Fibroblast of lung (primary cell): ENCODE results near the gene HINT2. TPM values are rescaled to one million over a fixed set of nuclear protein-coding genes. Genes with fewer than 3 reads are reported as not detected.
A peak's percentile ranks its signal among the peaks of the same experiment; 100 is the strongest.

Experiments
- DNase-seq, 2 donors: peaks; one replicate each; pipeline versions ENCODE4 v3.0.0 to v3.0.0-alpha.2; 2010; ENCODE audit warnings: low read depth in 2 of 2
- H2AFZ ChIP-seq: 2 replicates; pipeline ENCODE4 v1.5.1; 2012; ENCODE audit warnings: low read length, control low read depth, inconsistent platforms
- H3K27ac ChIP-seq: 2 replicates; pipeline ENCODE4 v1.5.1; 2011; ENCODE audit warnings: low read length, control low read depth; ENCODE audit not compliant: insufficient read depth
- H3K27me3 ChIP-seq: 2 replicates; pipeline ENCODE4 v1.5.1; 2011; ENCODE audit warnings: mild to moderate bottlenecking, low read length; ENCODE audit not compliant: control insufficient read depth, insufficient read depth
- H3K36me3 ChIP-seq: 2 replicates; pipeline ENCODE4 v1.5.1; 2011; ENCODE audit warnings: low read length; ENCODE audit not compliant: control insufficient read depth, insufficient read depth
- H3K4me1 ChIP-seq: 2 replicates; pipeline ENCODE4 v1.5.1; 2011; ENCODE audit warnings: low read length; ENCODE audit not compliant: control insufficient read depth, insufficient read depth; ENCODE audit errors: extremely low read depth
- H3K4me2 ChIP-seq: 2 replicates; pipeline ENCODE4 v1.5.1; 2011; ENCODE audit warnings: low read length, control low read depth; ENCODE audit not compliant: insufficient read depth; ENCODE audit errors: extremely low read depth
- H3K4me3 ChIP-seq, 4 experiments: fragments of 200-600 bp in 1 of 4; sonication (generic) in 1 of 4; replicated peaks in 1 of 4; 2 replicates each; pipeline ENCODE4 v1.5.1; 2011 to 2016; ENCODE audit warnings: low read length in 4 of 4, low read depth in 3 of 4, mild to moderate bottlenecking in 3 of 4, control low read depth in 2 of 4, inconsistent platforms in 1 of 4, mixed read lengths in 1 of 4; ENCODE audit not compliant: insufficient read depth in 1 of 4; ENCODE audit errors: control extremely low read depth in 1 of 4
- H3K79me2 ChIP-seq: 2 replicates; pipeline ENCODE4 v1.5.1; 2012; ENCODE audit warnings: mild to moderate bottlenecking, low read length, inconsistent platforms; ENCODE audit not compliant: control insufficient read depth, insufficient read depth
- H3K9ac ChIP-seq: 2 replicates; pipeline ENCODE4 v1.5.1; 2011; ENCODE audit warnings: mild to moderate bottlenecking, low read length, control low read depth; ENCODE audit not compliant: insufficient read depth
- H3K9me3 ChIP-seq: 2 replicates; pipeline ENCODE4 v1.5.1; 2012; ENCODE audit warnings: low read depth, low read length; ENCODE audit not compliant: control insufficient read depth, insufficient read depth
- H4K20me1 ChIP-seq: 2 replicates; pipeline ENCODE4 v1.5.1; 2011; ENCODE audit warnings: low read length; ENCODE audit not compliant: control insufficient read depth, insufficient read depth; ENCODE audit errors: extremely low read depth
- EZH2 ChIP-seq: IDR thresholded peaks from 2 replicates; pipeline ENCODE4 v1.5.1; 2012; ENCODE audit warnings: low read length, control low read depth, mild to moderate bottlenecking; ENCODE audit errors: missing control alignments
- polyA plus RNA-seq, 2 donors: library from polyadenylated mRNA; depleted of rRNA in 1 of 2; stranded (reverse) in 1 of 2; unstranded in 1 of 2; fragments of >200 nt; gene quantifications; 2 replicates each; pipeline ENCODE4 v1.2.1, GENCODE V29; 2011 to 2012; ENCODE audit warnings: missing spikeins in 1 of 2
- total RNA-seq: library from RNA; depleted of rRNA; stranded (reverse); fragments of >200 nt; gene quantifications from 2 replicates; pipeline ENCODE4 v1.2.1, GENCODE V29; 2014
- TF ChIP-seq, protein P1 (sequence below), 2 donors: IDR thresholded peaks in 1 of 2; conservative IDR thresholded peaks in 1 of 2; 1 replicate in 1 of 2; 2 replicates in 1 of 2; pipeline ENCODE4 v1.5.1; 2011 to 2012; ENCODE audit warnings: low read length in 2 of 2, control low read depth in 1 of 2, inconsistent platforms in 1 of 2, low read depth in 1 of 2, mild to moderate bottlenecking in 1 of 2

HINT2 gene
- total and polyA plus RNA-seq, 2 donors (not counting 1 experiment from before 2014, with no cell fraction given): 13.1 to 34.2 TPM

DNA sequence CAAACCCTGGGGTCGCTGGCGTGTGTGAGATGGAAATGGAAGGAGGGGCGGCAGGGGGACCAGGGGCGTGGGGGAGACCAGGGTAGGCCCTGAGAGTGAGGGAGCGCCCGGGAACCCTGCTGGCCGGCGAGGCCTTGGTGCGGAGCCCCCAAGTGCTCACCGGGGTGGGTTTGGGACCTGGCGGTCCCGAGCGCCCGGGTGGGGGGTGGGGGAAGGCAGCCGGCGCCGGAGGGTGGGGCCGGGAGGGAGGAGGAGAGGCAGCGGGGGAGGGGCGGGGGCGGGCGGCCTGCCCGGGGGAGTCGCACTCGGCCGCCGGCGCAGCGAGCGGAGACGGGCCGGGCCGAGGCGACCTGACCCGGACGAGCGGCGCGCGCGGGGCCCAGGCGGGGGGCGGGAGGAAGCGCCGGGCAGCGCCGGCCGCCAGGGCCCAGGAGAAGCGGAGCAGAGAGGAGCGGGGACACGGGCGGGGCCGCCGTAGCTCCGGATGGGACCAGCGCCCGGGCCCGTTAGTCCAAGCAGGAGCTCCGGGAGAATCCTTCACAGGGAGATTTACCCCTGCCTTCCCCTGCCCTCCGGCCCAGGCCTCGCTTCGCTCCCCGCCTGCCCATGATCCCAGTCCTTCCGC is 23.4 kb downstream of the HINT2 start, which contains the start of gene NPR2:
Gene NPR2, plus strand, starts transcription at position 295 of the 625 bp plus-strand sequence. CDS start 818 bp downstream, outside the sequence.
- Histone ChIP-seq H3K27ac (peak within 1 kb of the TSS; percentile 63), H3K4me2 (peak within 1 kb of the TSS; percentile 86), H3K9me3 (no peaks in the 10 kb centered on the region), H3K36me3 (no peaks in the 10 kb centered on the region), H2AFZ (peak within 1 kb of the TSS; percentile 71), H4K20me1 (no peaks in the 10 kb centered on the region), H3K27me3 (no peaks in the 10 kb centered on the region), H3K9ac (peak within 1 kb of the TSS; percentile 68), H3K79me2 (peaks cover 4% of the 10 kb centered on the region), H3K4me1 (peaks cover 14% of the 10 kb centered on the region), H3K4me3 (peak within 1 kb of the TSS; percentile 50 to 65 (median 56))
- peak; percentile 27 to 39 for DNase-seq
- TF ChIP-seq EZH2: no peak
- TF ChIP-seq, protein P1, sequence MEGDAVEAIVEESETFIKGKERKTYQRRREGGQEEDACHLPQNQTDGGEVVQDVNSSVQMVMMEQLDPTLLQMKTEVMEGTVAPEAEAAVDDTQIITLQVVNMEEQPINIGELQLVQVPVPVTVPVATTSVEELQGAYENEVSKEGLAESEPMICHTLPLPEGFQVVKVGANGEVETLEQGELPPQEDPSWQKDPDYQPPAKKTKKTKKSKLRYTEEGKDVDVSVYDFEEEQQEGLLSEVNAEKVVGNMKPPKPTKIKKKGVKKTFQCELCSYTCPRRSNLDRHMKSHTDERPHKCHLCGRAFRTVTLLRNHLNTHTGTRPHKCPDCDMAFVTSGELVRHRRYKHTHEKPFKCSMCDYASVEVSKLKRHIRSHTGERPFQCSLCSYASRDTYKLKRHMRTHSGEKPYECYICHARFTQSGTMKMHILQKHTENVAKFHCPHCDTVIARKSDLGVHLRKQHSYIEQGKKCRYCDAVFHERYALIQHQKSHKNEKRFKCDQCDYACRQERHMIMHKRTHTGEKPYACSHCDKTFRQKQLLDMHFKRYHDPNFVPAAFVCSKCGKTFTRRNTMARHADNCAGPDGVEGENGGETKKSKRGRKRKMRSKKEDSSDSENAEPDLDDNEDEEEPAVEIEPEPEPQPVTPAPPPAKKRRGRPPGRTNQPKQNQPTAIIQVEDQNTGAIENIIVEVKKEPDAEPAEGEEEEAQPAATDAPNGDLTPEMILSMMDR (conservative IDR thresholded peaks at IDR 0.05 in 1 of 2, IDR thresholded peaks at IDR 0.05 in 1 of 2; ENCODE audit: low read depth in 1 of 2, low read length in 2 of 2): no peak

DNA sequence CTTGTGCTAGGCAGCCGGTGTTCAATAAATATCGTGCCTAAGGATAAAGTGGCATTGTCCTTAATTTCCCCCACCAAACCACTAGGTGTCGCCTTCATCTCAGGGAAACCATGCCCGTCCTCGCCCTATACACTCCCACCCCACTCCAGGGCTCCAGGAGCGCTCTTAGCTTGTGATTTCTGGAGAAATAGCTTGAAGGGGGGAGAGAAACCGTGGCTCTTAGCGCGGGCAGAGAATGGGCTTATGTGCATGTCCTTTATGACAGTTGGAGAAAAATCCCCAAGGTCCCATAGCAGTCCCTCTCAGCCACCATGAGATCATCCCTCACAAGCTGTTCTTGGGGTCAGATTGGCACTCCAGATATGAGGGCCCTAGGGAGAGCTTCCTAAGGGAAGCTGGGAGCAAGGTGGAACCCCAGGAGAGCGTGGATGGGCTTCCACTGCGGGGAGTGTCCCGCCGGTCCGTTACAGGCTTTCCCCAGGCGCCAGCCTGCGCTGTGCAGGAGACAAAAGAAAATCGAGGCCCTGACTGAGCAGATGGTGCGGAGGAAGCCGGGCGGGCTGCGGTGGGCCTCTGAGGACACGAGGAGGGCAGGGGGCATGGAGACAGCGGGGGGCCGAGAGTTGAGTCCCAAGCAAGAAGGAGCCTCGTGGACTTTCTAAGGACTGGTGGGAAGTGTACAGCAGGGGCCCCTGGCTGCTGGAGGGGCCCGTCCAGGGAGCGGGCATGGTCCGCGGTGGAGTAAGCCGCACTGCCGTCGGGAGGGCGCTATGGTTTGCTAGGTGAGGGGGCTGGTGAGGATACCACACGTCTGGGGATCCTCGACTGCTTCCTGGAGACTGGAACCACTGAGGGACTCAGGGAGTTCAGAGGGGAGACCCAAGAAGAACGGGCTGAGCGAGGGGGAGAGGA is 24.2 kb downstream of the HINT2 start:
- DNase-seq: peak; percentile 72 to 90
- H3K4me1 ChIP-seq: peaks cover 14% of the 10 kb centered on the region
- no peaks in the 10 kb centered on the region for H4K20me1 ChIP-seq
- peak overlapping the region in 1 of 4 experiments; percentile 30 for H3K4me3 ChIP-seq
- TF ChIP-seq EZH2: no peak
- TF ChIP-seq, protein P1 (conservative IDR thresholded peaks at IDR 0.05 in 1 of 2, IDR thresholded peaks at IDR 0.05 in 1 of 2; ENCODE audit: low read depth in 1 of 2, low read length in 2 of 2): peak; percentile 84 to 90
- peak overlapping the region; percentile 71 for H2AFZ ChIP-seq
- no peaks in the 10 kb centered on the region for H3K36me3 ChIP-seq
- H3K9ac ChIP-seq: no peak overlapping the region
- H3K79me2 ChIP-seq: peaks cover 4% of the 10 kb centered on the region
- no peaks in the 10 kb centered on the region for H3K9me3 ChIP-seq
- peaks cover 2% of the 10 kb centered on the region for H3K27me3 ChIP-seq
- peak overlapping the region; percentile 6 for H3K27ac ChIP-seq
- peak overlapping the region; percentile 13 for H3K4me2 ChIP-seq

DNA sequence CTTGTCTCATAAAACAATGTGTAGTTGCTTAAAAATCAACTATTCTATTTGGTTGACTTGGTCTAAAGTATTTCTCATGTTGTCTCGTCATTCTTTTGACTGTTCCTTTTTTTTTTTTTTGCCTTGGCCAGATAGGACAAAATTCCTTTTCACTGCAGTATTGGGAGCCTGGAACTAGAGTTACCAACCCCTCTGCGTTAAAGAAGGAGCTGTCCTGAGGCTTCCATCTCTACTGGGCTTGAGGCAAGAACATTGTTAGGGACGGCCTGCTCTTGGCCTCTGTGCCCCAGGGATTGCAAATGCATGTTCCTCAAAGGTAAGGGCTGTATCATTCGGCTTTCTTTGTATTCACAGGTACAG is 24.8 kb downstream of the HINT2 start:
- H3K36me3 ChIP-seq: no peaks in the 10 kb centered on the region
- peaks cover 14% of the 10 kb centered on the region for H3K4me1 ChIP-seq
- no peaks in the 10 kb centered on the region for H4K20me1 ChIP-seq
- peaks cover 3% of the 10 kb centered on the region for H3K27me3 ChIP-seq
- H3K27ac ChIP-seq: no peak overlapping the region
- H3K4me2 ChIP-seq: no peak overlapping the region
- peaks cover 4% of the 10 kb centered on the region for H3K79me2 ChIP-seq
- H3K9me3 ChIP-seq: no peaks in the 10 kb centered on the region
- DNase-seq: no peak
- no peak overlapping the region for H3K4me3 ChIP-seq
- H2AFZ ChIP-seq: no peak overlapping the region
- TF ChIP-seq EZH2: no peak
- TF ChIP-seq, protein P1 (conservative IDR thresholded peaks at IDR 0.05 in 1 of 2, IDR thresholded peaks at IDR 0.05 in 1 of 2; ENCODE audit: low read depth in 1 of 2, low read length in 2 of 2): no peak
- H3K9ac ChIP-seq: no peak overlapping the region
